IPS-18c (cell line): Measurements from ENCODE around the gene TMEM121B.

Experiments used
- H3K4me3 ChIP-seq: 2 replicates; pipeline ENCODE4 v1.7.0; 2013; ENCODE audit warnings: low read depth, mild to moderate bottlenecking, low read length, moderate library complexity; ENCODE audit not compliant: insufficient read depth
- H3K9me3 ChIP-seq: one replicate; pipeline ENCODE4 v1.6.1; 2013; ENCODE audit warnings: mild to moderate bottlenecking, low read length, moderate library complexity; ENCODE audit not compliant: control insufficient read depth, insufficient read depth

TMEM121B gene

GRCh38 chr22:17105143-17106129, 15.7 kb downstream of the TMEM121B start:
- Histone ChIP-seq H3K4me3 (no peak overlapping the region), H3K9me3 (no peaks in the 10 kb centered on the region)

- Histone ChIP-seq H3K9me3 (no peaks in the 10 kb centered on the region), H3K4me3 (no peak overlapping the region)
Observed at GRCh38 chr22:17104336-17104935, 16.7 kb downstream of the TMEM121B start.

- no peak overlapping the region for H3K4me3 ChIP-seq
- no peaks in the 10 kb centered on the region for H3K9me3 ChIP-seq
Observed at GRCh38 chr22:17103351-17103750, 17.8 kb downstream of the TMEM121B start.

GRCh38 chr22:17102297-17102667, 18.9 kb downstream of the TMEM121B start:
- Histone ChIP-seq H3K4me3 (no peak overlapping the region), H3K9me3 (no peaks in the 10 kb centered on the region)

GRCh38 chr22:17101475-17102296, 19.5 kb downstream of the TMEM121B start:
- H3K9me3 ChIP-seq: no peaks in the 10 kb centered on the region
- no peak overlapping the region for H3K4me3 ChIP-seq

- Histone ChIP-seq H3K4me3 (no peak overlapping the region), H3K9me3 (no peaks in the 10 kb centered on the region)
Observed at GRCh38 chr22:17100621-17101020, 20.5 kb downstream of the TMEM121B start.

- Histone ChIP-seq H3K9me3 (no peaks in the 10 kb centered on the region), H3K4me3 (no peak overlapping the region)
Observed at GRCh38 chr22:17098379-17098819, 22.8 kb downstream of the TMEM121B start.

GRCh38 chr22:17097701-17098100, 23.5 kb downstream of the TMEM121B start:
- Histone ChIP-seq H3K4me3 (no peak overlapping the region), H3K9me3 (no peaks in the 10 kb centered on the region)

GRCh38 chr22:17097062-17097461, 24.1 kb downstream of the TMEM121B start:
- H3K9me3 ChIP-seq: no peaks in the 10 kb centered on the region
- H3K4me3 ChIP-seq: no peak overlapping the region

GRCh38 chr22:17096071-17096470, 25.1 kb downstream of the TMEM121B start:
- H3K9me3 ChIP-seq: no peaks in the 10 kb centered on the region
- H3K4me3 ChIP-seq: no peak overlapping the region

GRCh38 chr22:17095538-17095937, 25.6 kb downstream of the TMEM121B start:
- H3K4me3 ChIP-seq: no peak overlapping the region
- H3K9me3 ChIP-seq: no peaks in the 10 kb centered on the region

GRCh38 chr22:17093081-17093480, 28.1 kb downstream of the TMEM121B start:
- Histone ChIP-seq H3K4me3 (no peak overlapping the region), H3K9me3 (no peaks in the 10 kb centered on the region)

- Histone ChIP-seq H3K4me3 (no peak overlapping the region), H3K9me3 (no peaks in the 10 kb centered on the region)
Observed at GRCh38 chr22:17091851-17092250, 29.3 kb downstream of the TMEM121B start.

GRCh38 chr22:17090550-17090949, 30.6 kb downstream of the TMEM121B start:
- no peak overlapping the region for H3K4me3 ChIP-seq
- no peaks in the 10 kb centered on the region for H3K9me3 ChIP-seq

GRCh38 chr22:17087498-17088131, 33.5 kb downstream of the TMEM121B start:
- no peak overlapping the region for H3K4me3 ChIP-seq
- H3K9me3 ChIP-seq: no peaks in the 10 kb centered on the region

- Histone ChIP-seq H3K9me3 (no peaks in the 10 kb centered on the region), H3K4me3 (no peak overlapping the region)
Observed at GRCh38 chr22:17086788-17087497, 34.2 kb downstream of the TMEM121B start.

- Histone ChIP-seq H3K4me3 (no peak overlapping the region), H3K9me3 (no peaks in the 10 kb centered on the region)
Observed at GRCh38 chr22:17086296-17086695, 34.9 kb downstream of the TMEM121B start.
